NCI-H345 treated with DMSO at 0.1 percent for 48 hours (cell line): Measurements from ENCODE around the gene MPV17L2.
"Not testable (repeated sequence)": the region's sequence is repeated elsewhere in the genome, so short reads cannot be mapped to it uniquely, and the experiment has no call there.

ENCODE experiments used
- DNase-seq: peaks from one replicate; lab custom pipeline; 2025; ENCODE audit not compliant: unreplicated experiment; lab: John Stamatoyannopoulos, UW

The MPV17L2 gene

GRCh38 chr19:18190278-18190677 lies 2.7 kb upstream of the MPV17L2 start:
- no peak for DNase-seq

- DNase-seq = no peak
These were observed 1.4 kb upstream of the MPV17L2 start for GRCh38 chr19:18191640-18192062.

GRCh38 chr19:18193388-18194180 lies 566 bp downstream of the MPV17L2 start:
- DNase-seq = no peak

GRCh38 chr19:18194181-18194530 lies 1.1 kb downstream of the MPV17L2 start:
- DNase-seq = no peak

GRCh38 chr19:18194554-18195238 lies 1.7 kb downstream of the MPV17L2 start:
- no peak for DNase-seq

GRCh38 chr19:18196511-18196845 lies 3.5 kb downstream of the MPV17L2 start:
- no peak for DNase-seq

- no peak for DNase-seq
These were observed 4.3 kb downstream of the MPV17L2 start for GRCh38 chr19:18197306-18197705.

- DNase-seq = no peak
These were observed 4.9 kb downstream of the MPV17L2 start for GRCh38 chr19:18197941-18198340.

GRCh38 chr19:18198374-18198773 lies 5.4 kb downstream of the MPV17L2 start:
- no peak for DNase-seq

- DNase-seq = no peak
These were observed 9.4 kb downstream of the MPV17L2 start for GRCh38 chr19:18202397-18202777.

- DNase-seq = no peak
These were observed 9.9 kb downstream of the MPV17L2 start for GRCh38 chr19:18202778-18203407.

- no peak for DNase-seq
These were observed 10.4 kb downstream of the MPV17L2 start for GRCh38 chr19:18203408-18203862.

- peak; percentile 99 for DNase-seq
These were observed 10.9 kb downstream of the MPV17L2 start, which contains the start of gene RAB3A for GRCh38 chr19:18203863-18204393. TSS of gene RAB3A (minus strand) at chr19:18204042. CDS start at chr19:18202740, 1,302 bp downstream.

GRCh38 chr19:18204394-18205199 lies 11.6 kb downstream of the MPV17L2 start:
- DNase-seq = no peak

- DNase-seq = no peak
These were observed 12.3 kb downstream of the MPV17L2 start for GRCh38 chr19:18205200-18205892.

- no peak for DNase-seq
These were observed 13.0 kb downstream of the MPV17L2 start for GRCh38 chr19:18206018-18206417.

GRCh38 chr19:18208098-18208951 lies 15.3 kb downstream of the MPV17L2 start:
- no peak for DNase-seq

- DNase-seq = not testable (repeated sequence)
These were observed 16.9 kb downstream of the MPV17L2 start for GRCh38 chr19:18209912-18210311.

GRCh38 chr19:18211683-18212082 lies 18.7 kb downstream of the MPV17L2 start:
- no peak for DNase-seq
